Small intestine (tissue), 7 donors: Measurements from ENCODE around the gene OTULIN. TPM values are rescaled to one million over a fixed set of nuclear protein-coding genes. Genes with fewer than 3 reads are reported as not detected.

ENCODE experiments used
- DNase-seq, 2 donors: peaks; one replicate each; pipeline versions ENCODE4 v3.0.0 to v3.0.0-alpha.2; 2013
- FAIRE-seq: peaks from 2 replicates; lab custom pipeline; 2012; peaks lifted over from hg19 to GRCh38; lab: Jason Lieb, UNC
- H3K27ac ChIP-seq, 3 donors: one replicate each; pipeline ENCODE4 v1.5.1; 2013; ENCODE audit warnings: low read length in 2 of 3, mild to moderate bottlenecking in 2 of 3, control low read depth in 1 of 3, inconsistent platforms in 1 of 3, low read depth in 1 of 3, moderate library complexity in 1 of 3
- H3K27me3 ChIP-seq, 3 donors: one replicate each; pipeline ENCODE4 v1.6.1; 2013; ENCODE audit warnings: low read length in 3 of 3, inconsistent platforms in 1 of 3; ENCODE audit not compliant: control insufficient read depth in 3 of 3, insufficient read depth in 3 of 3
- H3K36me3 ChIP-seq, 3 donors: one replicate each; pipeline ENCODE4 v1.6.1; 2013; ENCODE audit warnings: low read length in 3 of 3, inconsistent platforms in 1 of 3, low read depth in 1 of 3, mild to moderate bottlenecking in 1 of 3, moderate library complexity in 1 of 3; ENCODE audit not compliant: control insufficient read depth in 3 of 3, insufficient read depth in 2 of 3
- H3K4me1 ChIP-seq, 3 donors: one replicate each; pipeline ENCODE4 v1.6.1; 2013; ENCODE audit warnings: low read length in 2 of 3, inconsistent platforms in 1 of 3, low read depth in 1 of 3, mild to moderate bottlenecking in 1 of 3, moderate library complexity in 1 of 3; ENCODE audit not compliant: control insufficient read depth in 3 of 3, insufficient read depth in 2 of 3
- H3K4me3 ChIP-seq, 3 donors: one replicate each; pipeline ENCODE4 v1.5.1; 2013; ENCODE audit warnings: low read length in 3 of 3, control low read depth in 1 of 3, inconsistent platforms in 1 of 3, low read depth in 1 of 3, mild to moderate bottlenecking in 1 of 3, moderate library complexity in 1 of 3
- H3K9me3 ChIP-seq, 2 donors: one replicate each; pipeline ENCODE4 v1.6.1; 2013; ENCODE audit warnings: low read depth in 1 of 2, low read length in 1 of 2; ENCODE audit not compliant: control insufficient read depth in 2 of 2, insufficient read depth in 1 of 2
- WGBS, 3 donors: extraction: QIAGEN DNeasy Blood & Tissue Kit; methylation state at CpG; one replicate each; pipeline ENCODE4 v1.1.7; 2013; 5-methylcytosine and 5-hydroxymethylcytosine counted together
- polyA plus RNA-seq, 4 donors: library from polyadenylated mRNA; stranded (reverse) in 3 of 4; unstranded in 1 of 4; fragments of 200-250 nt in 3 of 4; fragments of 120-200 nt in 1 of 4; gene quantifications; one replicate each; pipeline versions ENCODE4 v1.2.1 to v1.2.3, GENCODE V29; 2013
- donor health status: healthy with polysubstance abuse.
- donor health status: control.
- donor health status: control.
- donor health status: Bipolar disorder and iron deficiency.
- donor health status: healthy.

Gene OTULIN
- polyA plus RNA-seq, 4 donors: 3.1 to 22.8 (median 5.8) TPM

DNA sequence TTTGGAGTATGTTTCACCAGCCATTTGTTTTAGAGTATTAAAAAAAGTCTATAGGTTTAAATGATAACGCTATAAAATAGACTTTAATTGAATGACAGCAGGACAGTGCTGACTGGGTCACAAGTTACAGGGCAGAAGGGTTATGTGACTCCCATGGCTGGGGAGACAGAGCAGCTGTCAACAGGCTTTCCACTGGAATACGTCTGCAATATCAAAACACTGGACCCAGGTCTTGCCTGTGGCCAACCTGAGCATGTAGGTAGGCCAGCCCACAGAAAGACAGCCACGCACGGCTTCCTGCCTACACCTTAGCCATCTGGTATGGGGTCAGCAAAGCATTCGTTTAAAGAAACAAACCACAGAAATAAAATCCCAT is 80.7 kb downstream of the OTULIN start:
- WGBS, 3 donors: 84 to 94% (median 90%) methylated on average over 5 of the region's 5 CpGs
- FAIRE-seq: no peak

DNA sequence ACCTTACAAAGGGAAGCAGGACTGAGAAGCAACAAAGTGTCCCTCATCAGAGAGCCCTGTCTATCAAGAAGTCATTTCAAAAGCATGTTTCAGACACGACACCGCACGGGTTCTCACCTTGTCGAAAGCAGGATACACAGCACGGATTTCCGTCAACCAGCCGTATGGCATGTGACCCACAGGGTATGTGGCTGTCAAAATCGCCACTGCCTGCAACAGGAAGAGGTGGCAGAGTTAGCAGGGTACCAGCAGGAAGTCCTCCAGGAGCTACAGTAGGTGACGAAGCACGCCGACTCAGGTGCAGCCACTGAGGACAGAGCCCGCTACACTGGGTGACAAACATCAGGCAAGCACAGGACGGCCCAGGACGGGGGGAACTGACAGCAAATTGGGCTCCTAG is 81.2 kb downstream of the OTULIN start:
- no peak for DNase-seq
- 91 to 96% (median 93%) methylated on average over 14 of the region's 14 CpGs for WGBS, 3 donors

More for the DNA sequence above, 80.7 kb downstream of the OTULIN start:
- no peaks in the 10 kb centered on the region for H3K9me3 ChIP-seq
- no peak for DNase-seq
- H3K27me3 ChIP-seq: no peaks in the 10 kb centered on the region
- peaks cover 5 to 66% (median 19%) of the 10 kb centered on the region in 3 donors for H3K36me3 ChIP-seq
- H3K27ac ChIP-seq: no peak overlapping the region
- H3K4me3 ChIP-seq: no peak overlapping the region
- no peaks in the 10 kb centered on the region for H3K4me1 ChIP-seq

DNA sequence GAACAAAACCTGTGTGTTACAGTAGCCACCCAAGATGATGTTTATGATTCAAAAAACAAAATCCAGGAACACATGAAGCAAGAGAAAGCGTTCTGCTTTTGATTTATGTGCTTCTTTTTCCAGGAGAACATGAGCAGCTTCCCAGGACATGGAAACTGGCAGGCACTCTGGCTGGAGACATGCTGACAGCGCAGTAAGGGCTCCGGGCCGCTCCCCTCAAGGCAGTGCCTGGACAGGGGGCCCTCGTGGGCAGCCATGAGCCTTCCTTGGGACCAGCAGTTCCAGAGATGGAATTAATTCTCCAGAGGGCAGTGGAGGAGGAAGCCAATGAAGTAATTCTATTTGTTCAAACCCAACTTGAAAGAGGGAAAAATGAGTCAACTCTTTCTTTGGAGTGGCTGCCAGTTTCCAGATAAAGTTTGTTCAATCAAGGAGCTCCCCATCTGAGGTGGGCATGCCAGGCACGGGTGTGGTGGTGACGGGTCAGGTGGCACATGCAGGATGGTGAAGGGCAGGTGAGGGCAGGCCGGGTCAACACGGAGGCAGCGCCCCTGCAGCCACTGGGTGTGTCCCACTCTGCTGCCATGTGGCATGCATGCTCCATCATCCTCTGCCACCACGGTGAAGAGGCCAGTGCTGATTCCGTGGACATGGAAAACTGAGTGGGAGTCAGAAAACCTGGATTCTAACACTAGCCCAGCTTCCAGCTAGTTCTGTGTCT is 83.8 kb downstream of the OTULIN start:
- Histone ChIP-seq H3K4me3 (no peak overlapping the region), H3K9me3 (no peaks in the 10 kb centered on the region), H3K36me3 (peaks cover 3 to 55% (median 26%) of the 10 kb centered on the region in 3 donors), H3K27me3 (no peaks in the 10 kb centered on the region), H3K27ac (no peak overlapping the region), H3K4me1 (no peaks in the 10 kb centered on the region)
- 83 to 92% (median 90%) methylated on average over 12 of the region's 12 CpGs for WGBS, 3 donors
- FAIRE-seq: no peak
- DNase-seq: no peak

More for the DNA sequence above, 81.2 kb downstream of the OTULIN start:
- H3K27ac ChIP-seq: no peak overlapping the region
- no peak for FAIRE-seq
- no peaks in the 10 kb centered on the region for H3K27me3 ChIP-seq
- H3K36me3 ChIP-seq: peaks cover 3 to 61% (median 21%) of the 10 kb centered on the region in 3 donors
- no peak overlapping the region for H3K4me3 ChIP-seq
- no peaks in the 10 kb centered on the region for H3K9me3 ChIP-seq
- H3K4me1 ChIP-seq: no peaks in the 10 kb centered on the region

Other genes with a start within 250 kb of the OTULIN start
- gene OTULINL, start 82.9 kb upstream of the OTULIN start, polyA plus RNA-seq: 10 to 100 TPM in 2 of 4 donors, 1 to 10 TPM in 2; 4.7 to 20.8 (median 12.0) TPM
- 10 to 100 TPM; 33.0 to 82.2 (median 41.9) TPM for gene ANKH, start 207.1 kb downstream of the OTULIN start, polyA plus RNA-seq